Smooth muscle cell (in vitro differentiated cells): ENCODE data around the gene PCBP3. TPM values are rescaled to one million over a fixed set of nuclear protein-coding genes. Genes with fewer than 3 reads are reported as not detected.

Experiments used
- DNase-seq: peaks from one replicate; lab custom pipeline; 2025; ENCODE audit not compliant: unreplicated experiment; lab: John Stamatoyannopoulos, UW
- H2AFZ ChIP-seq: fragments of 200-600 bp; sonication (generic); 2 replicates; pipeline ENCODE4 v1.6.0; 2016; ENCODE audit warnings: antibody characterized with exemption, low read depth, mild to moderate bottlenecking
- H3F3A ChIP-seq: fragments of 200-600 bp; sonication (generic); 2 replicates; pipeline ENCODE4 v1.6.0; 2017; ENCODE audit warnings: antibody characterized with exemption, low read depth
- H3K27ac ChIP-seq: fragments of 200-600 bp; sonication (generic); 2 replicates; pipeline ENCODE4 v1.5.1; 2016; ENCODE audit warnings: low read depth, mild to moderate bottlenecking
- H3K27me3 ChIP-seq: fragments of 200-600 bp; sonication (generic); 2 replicates; pipeline ENCODE4 v1.6.1; 2016; ENCODE audit warnings: low read depth, mild to moderate bottlenecking
- H3K36me3 ChIP-seq: fragments of 200-600 bp; sonication (generic); 2 replicates; pipeline ENCODE4 v1.5.1; 2016; ENCODE audit warnings: low read depth
- H3K4me1 ChIP-seq: fragments of 200-600 bp; sonication (generic); 2 replicates; pipeline ENCODE4 v1.5.1; 2016; ENCODE audit warnings: low read depth
- H3K4me2 ChIP-seq: fragments of 200-600 bp; sonication (generic); 2 replicates; pipeline ENCODE4 v1.6.0; 2016; ENCODE audit warnings: mild to moderate bottlenecking
- H3K4me3 ChIP-seq: fragments of 200-600 bp; sonication (generic); 2 replicates; pipeline ENCODE4 v1.5.1; 2016; ENCODE audit warnings: mild to moderate bottlenecking
- H3K79me2 ChIP-seq: fragments of 200-600 bp; sonication (generic); 2 replicates; pipeline ENCODE4 v1.6.0; 2016; ENCODE audit warnings: low read depth, mild to moderate bottlenecking
- H3K9ac ChIP-seq: fragments of 200-600 bp; sonication (generic); 2 replicates; pipeline ENCODE4 v1.6.0; 2016; ENCODE audit warnings: low read depth
- H3K9me3 ChIP-seq: fragments of 200-600 bp; sonication (generic); replicated peaks from 2 replicates; pipeline ENCODE4 v1.5.1; 2016; ENCODE audit warnings: low read depth
- H4K20me1 ChIP-seq: fragments of 200-600 bp; sonication (generic); 2 replicates; pipeline ENCODE4 v1.6.0; 2016; ENCODE audit warnings: low read depth
- CTCF ChIP-seq: fragments of 200-600 bp; sonication (generic); IDR thresholded peaks from 2 replicates; pipeline ENCODE4 v1.5.1; 2017; ENCODE audit warnings: borderline replicate concordance, mild to moderate bottlenecking, antibody characterized with exemption; ENCODE audit not compliant: insufficient read depth, poor library complexity, severe bottlenecking
- WGBS: methylation state at CpG from one replicate; pipeline ENCODE4 v1.1.7; 2016; ENCODE audit warnings: low lambda C conversion rate; 5-methylcytosine and 5-hydroxymethylcytosine counted together
- polyA plus RNA-seq: library from polyadenylated mRNA; unstranded; fragments of >200 nt; fragmentation: Nextera tagmentation; extraction: Ambion mirVana; gene quantifications from 2 replicates; pipeline ENCODE4 v1.2.1, GENCODE V29; 2016
- total RNA-seq: library from RNA; depleted of rRNA; stranded (reverse); fragments of >200 nt; gene quantifications from 2 replicates; pipeline ENCODE4 v1.2.3, GENCODE V29; 2014

Gene PCBP3
- total and polyA plus RNA-seq, 2 experiments from 2014 or later = 8.9 to 23.1 TPM

- Histone ChIP-seq H3K4me2 (no peak overlapping the region), H3K9me3 (peaks cover 13% of the 10 kb centered on the region), H3K27me3 (no peaks in the 10 kb centered on the region), H4K20me1 (no peaks in the 10 kb centered on the region), H3K9ac (no peak overlapping the region), H3K4me3 (no peak overlapping the region), H3K36me3 (no peaks in the 10 kb centered on the region), H3F3A (no peaks in the 10 kb centered on the region), H3K27ac (no peak overlapping the region), H2AFZ (no peak overlapping the region), H3K4me1 (no peaks in the 10 kb centered on the region), H3K79me2 (no peaks in the 10 kb centered on the region)
- 85% methylated on average over 1 of the region's 1 CpG for WGBS
- no peak for DNase-seq
- no peak for TF ChIP-seq CTCF
Observed at GRCh38 chr21:45776971-45777370, 133.4 kb downstream of the PCBP3 start.

GRCh38 chr21:45778686-45779085 lies 135.2 kb downstream of the PCBP3 start:
- Histone ChIP-seq H3K4me3 (no peak overlapping the region), H3K79me2 (no peaks in the 10 kb centered on the region), H3K27ac (no peak overlapping the region), H3K4me2 (no peak overlapping the region), H3K27me3 (no peaks in the 10 kb centered on the region), H4K20me1 (no peaks in the 10 kb centered on the region), H3K36me3 (no peaks in the 10 kb centered on the region), H2AFZ (no peak overlapping the region), H3K9ac (no peak overlapping the region), H3K4me1 (no peaks in the 10 kb centered on the region), H3K9me3 (peaks cover 13% of the 10 kb centered on the region), H3F3A (no peaks in the 10 kb centered on the region)
- WGBS = 100% methylated on average over 1 of the region's 1 CpG
- no peak for DNase-seq
- no peak for TF ChIP-seq CTCF

- Histone ChIP-seq H3F3A (no peaks in the 10 kb centered on the region), H3K27ac (no peak overlapping the region), H3K4me2 (no peak overlapping the region), H3K9me3 (peaks cover 13% of the 10 kb centered on the region), H3K36me3 (no peaks in the 10 kb centered on the region), H3K4me1 (no peaks in the 10 kb centered on the region), H2AFZ (no peak overlapping the region), H3K4me3 (no peak overlapping the region), H4K20me1 (no peaks in the 10 kb centered on the region), H3K27me3 (no peaks in the 10 kb centered on the region), H3K9ac (no peak overlapping the region), H3K79me2 (no peaks in the 10 kb centered on the region)
- TF ChIP-seq CTCF = no peak
- DNase-seq = no peak
- 89% methylated on average over 3 of the region's 3 CpGs for WGBS
Observed at GRCh38 chr21:45779226-45779625, 135.7 kb downstream of the PCBP3 start.

- WGBS = 98% methylated on average over 3 of the region's 3 CpGs
- Histone ChIP-seq H2AFZ (no peak overlapping the region), H3K4me1 (no peaks in the 10 kb centered on the region), H3K9ac (no peak overlapping the region), H4K20me1 (no peaks in the 10 kb centered on the region), H3K9me3 (peaks cover 13% of the 10 kb centered on the region), H3F3A (no peaks in the 10 kb centered on the region), H3K27me3 (no peaks in the 10 kb centered on the region), H3K79me2 (no peaks in the 10 kb centered on the region), H3K36me3 (no peaks in the 10 kb centered on the region), H3K4me2 (no peak overlapping the region), H3K27ac (no peak overlapping the region), H3K4me3 (no peak overlapping the region)
- no peak for TF ChIP-seq CTCF
- no peak for DNase-seq
Observed at GRCh38 chr21:45780647-45781046, 137.1 kb downstream of the PCBP3 start.
